Fibroblast of lung (primary cell): ENCODE measurements around the gene YWHAH. TPM values are rescaled to one million over a fixed set of nuclear protein-coding genes. Genes with fewer than 3 reads are reported as not detected.

Experiments
- DNase-seq, 2 donors: peaks; one replicate each; pipeline versions ENCODE4 v3.0.0 to v3.0.0-alpha.2; 2010; ENCODE audit warnings: low read depth in 2 of 2
- H2AFZ ChIP-seq: 2 replicates; pipeline ENCODE4 v1.5.1; 2012; ENCODE audit warnings: low read length, control low read depth, inconsistent platforms
- H3K27ac ChIP-seq: 2 replicates; pipeline ENCODE4 v1.5.1; 2011; ENCODE audit warnings: low read length, control low read depth; ENCODE audit not compliant: insufficient read depth
- H3K27me3 ChIP-seq: 2 replicates; pipeline ENCODE4 v1.5.1; 2011; ENCODE audit warnings: mild to moderate bottlenecking, low read length; ENCODE audit not compliant: control insufficient read depth, insufficient read depth
- H3K36me3 ChIP-seq: 2 replicates; pipeline ENCODE4 v1.5.1; 2011; ENCODE audit warnings: low read length; ENCODE audit not compliant: control insufficient read depth, insufficient read depth
- H3K4me1 ChIP-seq: 2 replicates; pipeline ENCODE4 v1.5.1; 2011; ENCODE audit warnings: low read length; ENCODE audit not compliant: control insufficient read depth, insufficient read depth; ENCODE audit errors: extremely low read depth
- H3K4me2 ChIP-seq: 2 replicates; pipeline ENCODE4 v1.5.1; 2011; ENCODE audit warnings: low read length, control low read depth; ENCODE audit not compliant: insufficient read depth; ENCODE audit errors: extremely low read depth
- H3K4me3 ChIP-seq, 4 experiments: fragments of 200-600 bp in 1 of 4; sonication (generic) in 1 of 4; replicated peaks in 1 of 4; 2 replicates each; pipeline ENCODE4 v1.5.1; 2011 to 2016; ENCODE audit warnings: low read length in 4 of 4, low read depth in 3 of 4, mild to moderate bottlenecking in 3 of 4, control low read depth in 2 of 4, inconsistent platforms in 1 of 4, mixed read lengths in 1 of 4; ENCODE audit not compliant: insufficient read depth in 1 of 4; ENCODE audit errors: control extremely low read depth in 1 of 4
- H3K79me2 ChIP-seq: 2 replicates; pipeline ENCODE4 v1.5.1; 2012; ENCODE audit warnings: mild to moderate bottlenecking, low read length, inconsistent platforms; ENCODE audit not compliant: control insufficient read depth, insufficient read depth
- H3K9ac ChIP-seq: 2 replicates; pipeline ENCODE4 v1.5.1; 2011; ENCODE audit warnings: mild to moderate bottlenecking, low read length, control low read depth; ENCODE audit not compliant: insufficient read depth
- H3K9me3 ChIP-seq: 2 replicates; pipeline ENCODE4 v1.5.1; 2012; ENCODE audit warnings: low read depth, low read length; ENCODE audit not compliant: control insufficient read depth, insufficient read depth
- H4K20me1 ChIP-seq: 2 replicates; pipeline ENCODE4 v1.5.1; 2011; ENCODE audit warnings: low read length; ENCODE audit not compliant: control insufficient read depth, insufficient read depth; ENCODE audit errors: extremely low read depth
- EZH2 ChIP-seq: IDR thresholded peaks from 2 replicates; pipeline ENCODE4 v1.5.1; 2012; ENCODE audit warnings: low read length, control low read depth, mild to moderate bottlenecking; ENCODE audit errors: missing control alignments
- polyA plus RNA-seq, 2 donors: library from polyadenylated mRNA; depleted of rRNA in 1 of 2; stranded (reverse) in 1 of 2; unstranded in 1 of 2; fragments of >200 nt; gene quantifications; 2 replicates each; pipeline ENCODE4 v1.2.1, GENCODE V29; 2011 to 2012; ENCODE audit warnings: missing spikeins in 1 of 2
- total RNA-seq: library from RNA; depleted of rRNA; stranded (reverse); fragments of >200 nt; gene quantifications from 2 replicates; pipeline ENCODE4 v1.2.1, GENCODE V29; 2014
- TF ChIP-seq, protein P1 (sequence below), 2 donors: IDR thresholded peaks in 1 of 2; conservative IDR thresholded peaks in 1 of 2; 1 replicate in 1 of 2; 2 replicates in 1 of 2; pipeline ENCODE4 v1.5.1; 2011 to 2012; ENCODE audit warnings: low read length in 2 of 2, control low read depth in 1 of 2, inconsistent platforms in 1 of 2, low read depth in 1 of 2, mild to moderate bottlenecking in 1 of 2

Gene YWHAH
- total and polyA plus RNA-seq, 2 donors (not counting 1 experiment from before 2014, with no cell fraction given) = 77.5 to 250 TPM

DNA sequence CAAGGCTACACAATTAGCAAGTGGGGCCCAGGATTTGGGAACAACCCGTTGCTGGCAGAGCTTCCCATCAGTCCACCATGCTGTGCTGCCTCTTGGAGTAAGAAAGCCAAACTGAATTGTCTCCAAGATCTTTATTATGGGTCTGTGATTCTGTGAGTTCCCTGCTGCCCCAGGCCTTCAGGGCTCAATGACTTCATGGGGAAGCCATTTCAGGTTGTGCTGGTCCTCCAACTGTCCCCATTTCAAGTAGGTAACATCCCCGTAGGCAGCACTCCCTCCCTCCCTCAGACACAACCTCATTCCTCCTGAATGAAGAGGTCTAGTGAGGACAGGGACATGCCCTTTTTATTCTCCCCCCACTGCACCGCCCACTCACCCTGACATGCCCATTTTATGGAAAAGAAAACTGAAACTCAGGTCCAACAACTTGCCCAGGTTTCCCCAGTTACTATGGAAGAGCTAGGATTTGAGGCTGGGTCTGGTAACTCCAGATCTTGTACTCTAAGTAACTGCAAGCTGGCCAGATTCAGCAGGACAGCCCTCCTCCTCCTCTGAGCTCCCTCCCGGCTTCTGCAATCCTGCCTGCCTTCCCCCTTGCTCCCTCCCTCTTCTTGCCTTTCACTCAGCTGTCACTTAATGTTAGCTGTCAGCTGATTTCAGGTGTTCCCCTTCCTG, 8.2 kb upstream of the YWHAH start:
- no peaks in the 10 kb centered on the region for H3K36me3 ChIP-seq
- H4K20me1 ChIP-seq = no peaks in the 10 kb centered on the region
- no peaks in the 10 kb centered on the region for H3K4me1 ChIP-seq
- no peak overlapping the region for H3K4me3 ChIP-seq
- no peaks in the 10 kb centered on the region for H3K79me2 ChIP-seq
- H3K27me3 ChIP-seq = peaks cover 7% of the 10 kb centered on the region
- no peak for DNase-seq
- TF ChIP-seq, protein P1, sequence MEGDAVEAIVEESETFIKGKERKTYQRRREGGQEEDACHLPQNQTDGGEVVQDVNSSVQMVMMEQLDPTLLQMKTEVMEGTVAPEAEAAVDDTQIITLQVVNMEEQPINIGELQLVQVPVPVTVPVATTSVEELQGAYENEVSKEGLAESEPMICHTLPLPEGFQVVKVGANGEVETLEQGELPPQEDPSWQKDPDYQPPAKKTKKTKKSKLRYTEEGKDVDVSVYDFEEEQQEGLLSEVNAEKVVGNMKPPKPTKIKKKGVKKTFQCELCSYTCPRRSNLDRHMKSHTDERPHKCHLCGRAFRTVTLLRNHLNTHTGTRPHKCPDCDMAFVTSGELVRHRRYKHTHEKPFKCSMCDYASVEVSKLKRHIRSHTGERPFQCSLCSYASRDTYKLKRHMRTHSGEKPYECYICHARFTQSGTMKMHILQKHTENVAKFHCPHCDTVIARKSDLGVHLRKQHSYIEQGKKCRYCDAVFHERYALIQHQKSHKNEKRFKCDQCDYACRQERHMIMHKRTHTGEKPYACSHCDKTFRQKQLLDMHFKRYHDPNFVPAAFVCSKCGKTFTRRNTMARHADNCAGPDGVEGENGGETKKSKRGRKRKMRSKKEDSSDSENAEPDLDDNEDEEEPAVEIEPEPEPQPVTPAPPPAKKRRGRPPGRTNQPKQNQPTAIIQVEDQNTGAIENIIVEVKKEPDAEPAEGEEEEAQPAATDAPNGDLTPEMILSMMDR (conservative IDR thresholded peaks at IDR 0.05 in 1 of 2, IDR thresholded peaks at IDR 0.05 in 1 of 2; ENCODE audit: low read depth in 1 of 2, low read length in 2 of 2) = no peak
- TF ChIP-seq EZH2 = no peak
- H3K9ac ChIP-seq = no peak overlapping the region
- H3K27ac ChIP-seq = no peak overlapping the region
- no peak overlapping the region for H2AFZ ChIP-seq
- no peaks in the 10 kb centered on the region for H3K9me3 ChIP-seq
- H3K4me2 ChIP-seq = no peak overlapping the region

DNA sequence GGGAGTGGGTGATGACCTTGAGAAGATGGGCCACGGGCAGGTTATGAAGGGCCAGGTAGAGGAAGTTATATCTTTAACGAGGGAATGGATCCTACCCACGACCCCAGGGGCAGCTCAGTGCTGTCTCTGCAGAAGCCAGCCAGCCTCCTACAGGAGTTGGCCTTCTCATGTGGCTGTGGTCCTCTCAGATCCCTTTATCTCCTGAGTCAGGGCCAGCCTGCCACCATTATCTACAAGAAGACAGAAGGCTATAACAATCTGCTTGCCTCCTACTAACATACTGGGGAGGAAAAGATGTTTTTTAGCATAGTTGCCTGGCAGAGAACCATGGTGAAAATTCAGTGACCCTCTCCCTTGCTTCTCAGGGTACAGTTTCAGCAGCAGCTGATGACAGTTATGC, 7.0 kb upstream of the YWHAH start:
- no peak for TF ChIP-seq EZH2
- TF ChIP-seq, protein P1 (conservative IDR thresholded peaks at IDR 0.05 in 1 of 2, IDR thresholded peaks at IDR 0.05 in 1 of 2; ENCODE audit: low read depth in 1 of 2, low read length in 2 of 2) = no peak

DNA sequence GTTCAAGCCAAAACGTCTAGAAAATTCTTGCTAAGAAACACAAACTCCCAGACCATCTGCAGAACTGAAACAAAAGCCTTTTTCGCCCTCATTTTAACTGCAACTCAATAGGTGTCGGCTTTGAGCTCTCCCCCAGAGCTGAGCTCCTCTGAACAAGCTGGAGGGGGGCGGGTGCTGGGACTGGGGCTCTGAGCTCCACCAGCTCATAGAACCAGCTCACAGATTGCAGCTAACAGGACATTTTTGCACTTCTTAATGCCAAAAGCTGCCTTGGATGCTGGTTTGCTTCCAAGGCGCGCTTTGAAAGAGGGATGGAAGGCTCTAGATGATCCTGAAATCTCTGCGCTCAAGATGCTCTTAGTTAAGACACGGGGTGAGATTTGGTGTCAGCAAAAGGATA, 6.0 kb upstream of the YWHAH start:
- Histone ChIP-seq H2AFZ (no peak overlapping the region), H3K4me2 (no peak overlapping the region), H3K27me3 (peaks cover 7% of the 10 kb centered on the region), H3K9me3 (no peaks in the 10 kb centered on the region), H3K27ac (no peak overlapping the region), H4K20me1 (no peaks in the 10 kb centered on the region), H3K79me2 (no peaks in the 10 kb centered on the region), H3K36me3 (no peaks in the 10 kb centered on the region), H3K4me3 (no peak overlapping the region), H3K4me1 (no peaks in the 10 kb centered on the region), H3K9ac (no peak overlapping the region)
- TF ChIP-seq, protein P1 (conservative IDR thresholded peaks at IDR 0.05 in 1 of 2, IDR thresholded peaks at IDR 0.05 in 1 of 2; ENCODE audit: low read depth in 1 of 2, low read length in 2 of 2) = no peak
- no peak for TF ChIP-seq EZH2
- DNase-seq = no peak

More for the DNA sequence above, 7.0 kb upstream of the YWHAH start:
- Histone ChIP-seq H3K4me1 (no peaks in the 10 kb centered on the region), H4K20me1 (no peaks in the 10 kb centered on the region), H3K79me2 (no peaks in the 10 kb centered on the region), H3K4me2 (no peak overlapping the region), H3K27me3 (peaks cover 7% of the 10 kb centered on the region), H3K9me3 (no peaks in the 10 kb centered on the region), H3K9ac (no peak overlapping the region), H3K36me3 (no peaks in the 10 kb centered on the region), H3K4me3 (no peak overlapping the region), H2AFZ (no peak overlapping the region), H3K27ac (no peak overlapping the region)
- DNase-seq = no peak
